CD4-positive, alpha-beta T cell treated with Interleukin-15 for 4 hours (primary cell): ENCODE measurements around the gene TRIP12.

Source experiments
- DNase-seq: peaks from one replicate; pipeline ENCODE4 v3.0.0-alpha.2; 2020; ENCODE audit warnings: low spot score

The TRIP12 gene

DNA sequence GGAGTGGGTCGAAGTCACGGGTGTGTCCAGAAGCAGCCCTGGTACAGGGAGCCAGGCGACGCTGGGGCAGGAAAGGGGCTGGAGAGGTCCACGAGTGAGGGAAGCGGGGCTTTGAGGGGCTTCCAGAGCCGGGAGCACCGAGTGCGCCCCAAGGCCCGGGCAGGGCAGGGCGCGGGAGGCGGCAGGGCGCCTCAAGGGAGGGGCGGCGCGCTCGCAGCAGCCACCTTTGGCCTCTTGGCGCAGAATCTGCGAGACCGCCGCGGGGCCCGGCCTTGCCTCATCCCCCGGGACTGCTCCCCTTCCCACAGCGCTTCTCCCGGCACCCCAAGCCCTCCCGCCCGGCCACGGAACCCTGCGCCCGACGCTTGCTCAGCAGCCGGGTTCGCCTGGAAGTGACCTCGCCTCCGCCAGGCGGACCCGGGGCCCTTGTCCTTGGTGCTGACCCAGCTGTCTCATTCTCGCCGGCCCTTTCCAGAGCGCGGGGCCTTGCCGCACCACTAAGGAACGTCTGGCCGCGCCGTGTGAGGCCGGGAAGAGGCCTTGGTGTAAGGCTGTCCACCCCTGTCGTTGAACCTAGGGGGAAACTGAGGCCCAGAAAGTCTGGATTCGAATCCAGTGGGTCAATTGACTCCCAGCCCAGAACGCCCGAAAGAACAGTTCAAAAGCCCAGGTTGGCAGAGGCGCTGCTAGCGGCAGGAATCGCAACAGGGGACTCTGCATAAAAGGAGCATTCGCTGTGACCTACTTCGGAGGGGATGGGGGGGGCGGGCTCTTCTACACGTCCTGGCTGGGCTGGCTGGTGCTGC lies 206.9 kb downstream of the TRIP12 start:
- DNase-seq: no peak

DNA sequence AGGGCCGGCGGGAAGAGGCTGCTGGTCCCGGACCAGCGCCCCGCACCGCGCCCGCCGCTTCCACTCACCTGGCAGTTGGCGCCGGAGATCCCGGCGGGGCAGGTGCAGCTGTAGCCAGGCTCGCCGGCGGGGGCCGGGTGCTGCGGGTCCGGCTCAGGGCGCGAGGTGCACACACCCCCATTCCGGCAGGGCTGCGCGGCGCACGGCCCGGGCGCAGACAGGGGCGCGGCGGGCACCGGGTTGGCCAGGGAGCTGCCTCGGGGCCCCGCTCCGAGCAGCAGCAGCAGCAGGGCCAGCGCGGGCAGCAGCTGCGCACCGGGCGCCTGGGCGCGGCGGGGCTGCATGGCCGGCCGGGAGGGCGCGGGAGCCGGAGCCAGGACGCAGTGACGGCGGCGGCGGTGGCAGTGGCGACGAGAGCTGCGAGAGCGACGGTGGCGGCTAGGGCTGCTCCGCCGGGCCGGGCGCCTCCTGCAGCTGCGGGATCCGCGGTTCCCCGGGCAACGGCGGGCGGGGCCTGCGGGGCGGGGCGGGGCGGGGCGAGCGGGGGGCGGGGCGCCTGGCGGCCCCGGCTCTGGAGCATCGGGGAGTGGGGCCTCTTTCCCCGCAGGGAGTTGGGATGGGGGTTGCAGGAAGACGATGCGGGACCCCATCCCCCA lies 207.6 kb downstream of the TRIP12 start, which contains the start of gene DNER:
TSS of gene DNER (minus strand) at position 476 of the 656 bp plus-strand sequence. CDS start at position 344, 132 bp downstream.
- DNase-seq: peak; percentile 7
